Measurements from ENCODE around the gene TSHR.
"Not testable (repeated sequence)": the region's sequence is repeated elsewhere in the genome, so short reads cannot be mapped to it uniquely, and the experiment has no call there.

TSHR gene

GRCh38 chr14:80953211-80953610 is 2.2 kb upstream of the TSHR start:
- not testable (repeated sequence) for DNase-seq

- DNase-seq = peak; percentile 70
These were observed 628 bp upstream of the TSHR start for GRCh38 chr14:80954687-80955299.

- DNase-seq = no peak
These were observed 681 bp downstream of the TSHR start for GRCh38 chr14:80956102-80956501.

GRCh38 chr14:80956922-80957321 is 1.5 kb downstream of the TSHR start:
- DNase-seq = no peak

- DNase-seq = no peak
These were observed 2.2 kb downstream of the TSHR start for GRCh38 chr14:80957613-80958012.

- no peak for DNase-seq
These were observed 2.8 kb downstream of the TSHR start for GRCh38 chr14:80958226-80958625.

GRCh38 chr14:80958939-80959338 is 3.5 kb downstream of the TSHR start:
- no peak for DNase-seq

GRCh38 chr14:80959496-80959895 is 4.1 kb downstream of the TSHR start:
- DNase-seq = peak; percentile 66

- DNase-seq = no peak
These were observed 9.6 kb downstream of the TSHR start for GRCh38 chr14:80965037-80965436.

- DNase-seq = no peak
These were observed 18.7 kb downstream of the TSHR start for GRCh38 chr14:80973931-80974641.

GRCh38 chr14:80974679-80975078 is 19.3 kb downstream of the TSHR start:
- no peak for DNase-seq

GRCh38 chr14:80977221-80977620 is 21.8 kb downstream of the TSHR start:
- DNase-seq = no peak

GRCh38 chr14:80978403-80978802 is 23.0 kb downstream of the TSHR start:
- DNase-seq = no peak

- DNase-seq = no peak
These were observed 24.5 kb downstream of the TSHR start for GRCh38 chr14:80979951-80980350.

GRCh38 chr14:80981156-80981555 is 25.7 kb downstream of the TSHR start:
- no peak for DNase-seq

- DNase-seq = no peak
These were observed 26.3 kb downstream of the TSHR start for GRCh38 chr14:80981673-80982072.

GRCh38 chr14:80982711-80983110 is 27.3 kb downstream of the TSHR start:
- DNase-seq = no peak

GRCh38 chr14:80987235-80988032 is 32.0 kb downstream of the TSHR start:
- DNase-seq = peak; percentile 55

GRCh38 chr14:80988192-80988591 is 32.8 kb downstream of the TSHR start:
- DNase-seq = no peak

- DNase-seq = no peak
These were observed 33.5 kb downstream of the TSHR start for GRCh38 chr14:80988735-80989429.

- no peak for DNase-seq
These were observed 37.2 kb downstream of the TSHR start for GRCh38 chr14:80992580-80992979.

GRCh38 chr14:80996049-80996901 is 40.9 kb downstream of the TSHR start:
- DNase-seq = peak; percentile 26
